HCT116 (cell line): ENCODE results near the gene HOXD8. TPM values are rescaled to one million over a fixed set of nuclear protein-coding genes. Genes with fewer than 3 reads are reported as not detected.

ENCODE experiments used
- ATAC-seq: fragments of 200-7000 bp; cut with Tn5 transposase; 2 replicates; pipeline ENCODE4 v1.9.1; 2020; ENCODE audit warnings: mild to moderate bottlenecking, moderate library complexity
- BruUV-seq: library from RNA; stranded (reverse); fragments of 400-500 nt; replicated peaks from 2 replicates; lab custom pipeline; 2021; lab: Mats Ljungman, UMichigan
- CTCF ChIA-PET: fragments of 300-600 bp; sonication (Branson Sonifier 250); formaldehyde crosslinking; loops from one replicate; lab custom pipeline; 2021; ENCODE audit warnings: antibody characterized with exemption; lab: Charles Lee
- POLR2A ChIA-PET: fragments of 300-600, 350-600 bp; sonication (Branson Sonifier 250); formaldehyde crosslinking; loops from one replicate; lab custom pipeline; 2021; ENCODE audit warnings: antibody characterized with exemption; lab: Charles Lee
- RAD21 ChIA-PET, 2 experiments: fragments of 300-600 bp; sonication (Branson Sonifier 250); formaldehyde crosslinking; loops; one replicate each; lab custom pipeline; 2023; ENCODE audit warnings: low total read pairs in 2 of 2; ENCODE audit not compliant: uncharacterized antibody in 2 of 2, unreplicated experiment in 2 of 2, low non-redundant PET in 1 of 2; lab: Charles Lee
- DNase-seq: peaks from one replicate; pipeline ENCODE4 v3.0.0-alpha.2; 2010; ENCODE audit warnings: low read depth, low spot score
- H2AFZ ChIP-seq: fragments of 200-600 bp; shearing (Covaris generic), sonication (generic); 2 replicates; pipeline ENCODE4 v1.6.1; 2017; ENCODE audit warnings: low read depth, mixed run types, mixed read lengths, antibody characterized with exemption, low read length; ENCODE audit not compliant: poor library complexity, severe bottlenecking
- H3K27ac ChIP-seq: 2 replicates; pipeline ENCODE4 v1.5.1; 2012; ENCODE audit warnings: low read depth, low read length
- H3K27me3 ChIP-seq: fragments of 200-600 bp; sonication (generic); 2 replicates; pipeline ENCODE4 v1.6.1; 2016; ENCODE audit warnings: mixed run types, low read length, mixed read lengths; ENCODE audit not compliant: insufficient read depth
- H3K36me3 ChIP-seq, 2 experiments: fragments of 200-500 bp in 1 of 2; fragments of 200-600 bp in 1 of 2; sonication (Bioruptor generic) in 1 of 2; sonication (generic) in 1 of 2; 2 replicates each; pipeline versions ENCODE4 v1.5.1 to v1.6.1; 2014 to 2016; ENCODE audit warnings: low read length in 2 of 2, inconsistent platforms in 1 of 2, mixed read lengths in 1 of 2, mixed run types in 1 of 2; ENCODE audit not compliant: insufficient read depth in 2 of 2, control insufficient read depth in 1 of 2
- H3K4me1 ChIP-seq, 2 experiments: fragments of 200-600 bp in 1 of 2; sonication (generic) in 1 of 2; 2 replicates each; pipeline versions ENCODE4 v1.5.1 to v1.6.1; 2012 to 2017; ENCODE audit warnings: low read length in 2 of 2, inconsistent platforms in 1 of 2, mild to moderate bottlenecking in 1 of 2, mixed read lengths in 1 of 2, mixed run types in 1 of 2, moderate library complexity in 1 of 2; ENCODE audit not compliant: insufficient read depth in 2 of 2, control insufficient read depth in 1 of 2
- H3K4me2 ChIP-seq: fragments of 200-600 bp; sonication (generic); 2 replicates; pipeline ENCODE4 v1.6.1; 2017; ENCODE audit warnings: mixed run types, low read length, mixed read lengths
- H3K4me3 ChIP-seq, 2 experiments: fragments of 200-600 bp in 1 of 2; sonication (generic) in 1 of 2; replicated peaks in 1 of 2; 2 replicates each; pipeline ENCODE4 v1.5.1; 2011 to 2016; ENCODE audit warnings: low read length in 2 of 2, control low read depth in 1 of 2, low read depth in 1 of 2, mild to moderate bottlenecking in 1 of 2, mixed read lengths in 1 of 2, mixed run types in 1 of 2
- H3K79me2 ChIP-seq: fragments of 200-600 bp; sonication (generic); 2 replicates; pipeline ENCODE4 v1.6.1; 2017; ENCODE audit warnings: mild to moderate bottlenecking, mixed run types, low read length, moderate library complexity, mixed read lengths; ENCODE audit not compliant: insufficient read depth
- H3K9ac ChIP-seq: fragments of 200-600 bp; sonication (generic); 2 replicates; pipeline ENCODE4 v1.6.1; 2016; ENCODE audit warnings: low read length, mixed read lengths
- H3K9me2 ChIP-seq: fragments of 200-600 bp; sonication (generic), shearing (Covaris generic); 2 replicates; pipeline ENCODE4 v1.6.1; 2017; ENCODE audit warnings: mixed run types, mild to moderate bottlenecking, moderate library complexity; ENCODE audit not compliant: insufficient read depth
- H3K9me3 ChIP-seq, 2 experiments: fragments of 200-500 bp in 1 of 2; fragments of 200-600 bp in 1 of 2; sonication (Bioruptor generic) in 1 of 2; sonication (generic) in 1 of 2; 2 replicates each; pipeline ENCODE4 v1.6.1; 2014 to 2017; ENCODE audit warnings: low read length in 2 of 2, mixed read lengths in 2 of 2, inconsistent platforms in 1 of 2, low read depth in 1 of 2, mild to moderate bottlenecking in 1 of 2, mixed run types in 1 of 2, moderate library complexity in 1 of 2; ENCODE audit not compliant: control insufficient read depth in 1 of 2, insufficient read depth in 1 of 2
- H4K20me1 ChIP-seq: fragments of 200-600 bp; sonication (generic), shearing (Covaris generic); 2 replicates; pipeline ENCODE4 v1.6.1; 2017; ENCODE audit warnings: mixed run types, mild to moderate bottlenecking, moderate library complexity; ENCODE audit not compliant: insufficient read depth
- CBX3 ChIP-seq: IDR thresholded peaks from 2 replicates; pipeline ENCODE4 v1.6.1; 2012; ENCODE audit warnings: low read depth
- EGR1 ChIP-seq: IDR thresholded peaks from 2 replicates; pipeline ENCODE4 v1.6.1; 2012; ENCODE audit warnings: low read depth
- EZH2phosphoT487 ChIP-seq: fragments of 200-600 bp; IDR thresholded peaks from 2 replicates; pipeline ENCODE4 v1.6.1; 2018; ENCODE audit warnings: antibody characterized with exemption, borderline replicate concordance
- SP1 ChIP-seq: IDR thresholded peaks from 2 replicates; pipeline ENCODE4 v1.6.1; 2012; ENCODE audit warnings: low read depth
- YY1 ChIP-seq: IDR thresholded peaks from 2 replicates; pipeline ENCODE4 v1.6.1; 2011; ENCODE audit warnings: low read length, low read depth, moderate library complexity, mild to moderate bottlenecking; ENCODE audit not compliant: insufficient replicate concordance; ENCODE audit errors: extremely low read depth
- ZFX ChIP-seq: fragments of 450-650 bp; IDR thresholded peaks from 2 replicates; pipeline ENCODE4 v1.6.1; 2017
- intact Hi-C: fragments of 100-400 bp; cut with micrococcal nuclease; formaldehyde crosslinking; loops from 2 replicates; pipeline ENCODE4 v1.10.0; 2022
- total RNA-seq: library from RNA; stranded (reverse); gene quantifications from one replicate; pipeline ENCODE4 v1.2.1, GENCODE V29; 2021; ENCODE audit not compliant: unreplicated experiment
- TF ChIP-seq, protein P1 (sequence below): IDR thresholded peaks from 2 replicates; pipeline ENCODE4 v1.6.1; 2011; ENCODE audit warnings: mild to moderate bottlenecking, low read length, moderate library complexity; ENCODE audit not compliant: insufficient replicate concordance; ENCODE audit errors: extremely low read depth
- TF ChIP-seq, protein P2 (sequence below): IDR thresholded peaks from 2 replicates; pipeline ENCODE4 v1.6.1; 2012
- TF ChIP-seq, protein P3 (sequence below), 3 experiments: fragments of 200-600 bp in 1 of 3; sonication (generic) in 1 of 3; IDR thresholded peaks in 2 of 3; conservative IDR thresholded peaks in 1 of 3; 2 replicates each; pipeline ENCODE4 v1.5.1; 2012 to 2017; ENCODE audit warnings: low read depth in 2 of 3, low read length in 2 of 3, antibody characterized with exemption in 1 of 3, borderline replicate concordance in 1 of 3, control low read depth in 1 of 3, mild to moderate bottlenecking in 1 of 3, mixed read lengths in 1 of 3, mixed run types in 1 of 3, moderate library complexity in 1 of 3; ENCODE audit not compliant: insufficient read depth in 1 of 3

Gene HOXD8
- total RNA-seq, 1 experiment from 2014 or later: 6.0 TPM

DNA sequence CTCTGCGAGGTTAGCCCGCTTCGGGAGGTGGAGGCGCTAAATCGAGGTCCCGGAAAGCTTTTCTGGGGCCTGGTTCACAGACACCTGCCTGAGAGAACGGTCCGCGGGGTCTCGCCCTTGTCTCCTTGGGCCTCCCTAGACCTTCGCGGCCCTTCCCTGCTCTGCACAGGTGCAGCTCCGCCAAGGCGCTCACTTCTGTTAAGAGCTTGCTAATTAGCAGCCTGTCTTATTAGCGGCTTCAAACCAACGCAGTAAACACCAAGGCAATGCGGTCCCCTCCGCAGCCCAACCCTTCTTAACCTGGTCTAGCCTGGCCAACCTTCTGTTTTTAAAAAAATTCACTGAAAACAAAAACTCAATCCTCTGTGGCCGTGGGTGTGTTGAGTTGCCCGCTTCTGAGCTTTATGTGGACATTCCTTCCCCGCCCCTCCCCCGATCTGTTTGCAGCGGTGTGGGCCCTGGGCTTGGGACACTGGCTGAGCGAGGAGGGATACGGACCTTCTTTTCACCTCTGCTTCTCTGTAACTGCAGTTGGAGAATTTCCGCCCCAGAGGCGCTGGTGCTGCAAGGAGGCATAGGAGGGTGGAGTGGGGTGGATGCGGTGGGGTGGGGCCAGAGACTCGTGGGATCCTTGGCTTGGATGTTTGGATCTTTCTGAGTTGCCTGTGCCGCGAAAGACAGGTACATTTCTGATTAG lies 18.4 kb downstream of the HOXD8 start:
- H4K20me1 ChIP-seq: no peaks in the 10 kb centered on the region
- H3K4me3 ChIP-seq: no peak overlapping the region
- H3K9ac ChIP-seq: no peak overlapping the region
- H3K27me3 ChIP-seq: no peaks in the 10 kb centered on the region
- DNase-seq (no peak), ATAC-seq (no peak)
- intact Hi-C loops: no loop called here
- H3K9me3 ChIP-seq: no peaks in the 10 kb centered on the region
- BruUV-seq: no TSS peak
- ChIA-PET POLR2A (no interaction called here), CTCF (no interaction called here), RAD21 (no interaction called here)
- no peak for TF ChIP-seq EGR1
- no peak for TF ChIP-seq CBX3
- TF ChIP-seq YY1: no peak
- TF ChIP-seq, protein P1, sequence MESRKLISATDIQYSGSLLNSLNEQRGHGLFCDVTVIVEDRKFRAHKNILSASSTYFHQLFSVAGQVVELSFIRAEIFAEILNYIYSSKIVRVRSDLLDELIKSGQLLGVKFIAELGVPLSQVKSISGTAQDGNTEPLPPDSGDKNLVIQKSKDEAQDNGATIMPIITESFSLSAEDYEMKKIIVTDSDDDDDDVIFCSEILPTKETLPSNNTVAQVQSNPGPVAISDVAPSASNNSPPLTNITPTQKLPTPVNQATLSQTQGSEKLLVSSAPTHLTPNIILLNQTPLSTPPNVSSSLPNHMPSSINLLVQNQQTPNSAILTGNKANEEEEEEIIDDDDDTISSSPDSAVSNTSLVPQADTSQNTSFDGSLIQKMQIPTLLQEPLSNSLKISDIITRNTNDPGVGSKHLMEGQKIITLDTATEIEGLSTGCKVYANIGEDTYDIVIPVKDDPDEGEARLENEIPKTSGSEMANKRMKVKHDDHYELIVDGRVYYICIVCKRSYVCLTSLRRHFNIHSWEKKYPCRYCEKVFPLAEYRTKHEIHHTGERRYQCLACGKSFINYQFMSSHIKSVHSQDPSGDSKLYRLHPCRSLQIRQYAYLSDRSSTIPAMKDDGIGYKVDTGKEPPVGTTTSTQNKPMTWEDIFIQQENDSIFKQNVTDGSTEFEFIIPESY: no peak
- TF ChIP-seq, protein P2, sequence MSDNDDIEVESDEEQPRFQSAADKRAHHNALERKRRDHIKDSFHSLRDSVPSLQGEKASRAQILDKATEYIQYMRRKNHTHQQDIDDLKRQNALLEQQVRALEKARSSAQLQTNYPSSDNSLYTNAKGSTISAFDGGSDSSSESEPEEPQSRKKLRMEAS: no peak
- no peak for TF ChIP-seq EZH2phosphoT487
- TF ChIP-seq, protein P3, sequence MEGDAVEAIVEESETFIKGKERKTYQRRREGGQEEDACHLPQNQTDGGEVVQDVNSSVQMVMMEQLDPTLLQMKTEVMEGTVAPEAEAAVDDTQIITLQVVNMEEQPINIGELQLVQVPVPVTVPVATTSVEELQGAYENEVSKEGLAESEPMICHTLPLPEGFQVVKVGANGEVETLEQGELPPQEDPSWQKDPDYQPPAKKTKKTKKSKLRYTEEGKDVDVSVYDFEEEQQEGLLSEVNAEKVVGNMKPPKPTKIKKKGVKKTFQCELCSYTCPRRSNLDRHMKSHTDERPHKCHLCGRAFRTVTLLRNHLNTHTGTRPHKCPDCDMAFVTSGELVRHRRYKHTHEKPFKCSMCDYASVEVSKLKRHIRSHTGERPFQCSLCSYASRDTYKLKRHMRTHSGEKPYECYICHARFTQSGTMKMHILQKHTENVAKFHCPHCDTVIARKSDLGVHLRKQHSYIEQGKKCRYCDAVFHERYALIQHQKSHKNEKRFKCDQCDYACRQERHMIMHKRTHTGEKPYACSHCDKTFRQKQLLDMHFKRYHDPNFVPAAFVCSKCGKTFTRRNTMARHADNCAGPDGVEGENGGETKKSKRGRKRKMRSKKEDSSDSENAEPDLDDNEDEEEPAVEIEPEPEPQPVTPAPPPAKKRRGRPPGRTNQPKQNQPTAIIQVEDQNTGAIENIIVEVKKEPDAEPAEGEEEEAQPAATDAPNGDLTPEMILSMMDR (IDR thresholded peaks at IDR 0.05 in 2 of 3, conservative IDR thresholded peaks at IDR 0.05 in 1 of 3; ENCODE audit: borderline replicate concordance in 1 of 3, insufficient read depth in 1 of 3, low read depth in 2 of 3, low read length in 2 of 3): no peak
- TF ChIP-seq SP1: no peak
- no peak for TF ChIP-seq ZFX
- H3K4me2 ChIP-seq: no peak overlapping the region
- no peaks in the 10 kb centered on the region for H3K9me2 ChIP-seq
- H3K4me1 ChIP-seq: no peaks in the 10 kb centered on the region
- H3K36me3 ChIP-seq: no peaks in the 10 kb centered on the region
- H3K27ac ChIP-seq: no peak overlapping the region
- H2AFZ ChIP-seq: no peak overlapping the region
- H3K79me2 ChIP-seq: no peaks in the 10 kb centered on the region
